T47D (cell line): ENCODE results near the gene HPDL.
"Not testable (repeated sequence)": the region's sequence is repeated elsewhere in the genome, so short reads cannot be mapped to it uniquely, and the experiment has no call there.

Source experiments
- DNase-seq, 2 experiments: peaks; one replicate each; pipeline versions ENCODE4 v3.0.0 to v3.0.0-alpha.2; 2011 to 2012; ENCODE audit warnings: low read depth in 1 of 2, low spot score in 1 of 2
- JUND ChIP-seq: IDR thresholded peaks from 2 replicates; pipeline ENCODE4 v1.6.1; 2012; ENCODE audit warnings: low read depth
- in situ Hi-C: cut with HindIII; loops from 2 replicates; pipeline ENCODE4 v1.10.0; 2016; ENCODE audit warnings: low sequenced_read_pairs, low pct_unique_long_range_greater_than_20kb

HPDL gene

GRCh38 chr1:45326627-45327623, at the start of gene HPDL:
Gene HPDL (plus strand): TSS chr1:45326895. CDS start chr1:45327149, 254 bp downstream.
- in situ Hi-C loops, result no loop called here
- no peak for TF ChIP-seq JUND
- no peak for DNase-seq

GRCh38 chr1:45282351-45282750, 44.3 kb upstream of the HPDL start:
- DNase-seq, result no peak
- in situ Hi-C loops, result no loop called here
- TF ChIP-seq JUND, result no peak

GRCh38 chr1:45284858-45285257, 41.8 kb upstream of the HPDL start:
- in situ Hi-C loops, DNase-seq: not testable (repeated sequence)

- in situ Hi-C loops, DNase-seq: not testable (repeated sequence)
Observed at GRCh38 chr1:45286521-45286920, 40.2 kb upstream of the HPDL start.

- in situ Hi-C loops, result not testable (repeated sequence)
Observed at GRCh38 chr1:45291002-45291401, 35.7 kb upstream of the HPDL start.

GRCh38 chr1:45291716-45292115, 35.0 kb upstream of the HPDL start:
- DNase-seq, result no peak
- in situ Hi-C loops, result no loop called here
- no peak for TF ChIP-seq JUND

More at GRCh38 chr1:45291002-45291401, 35.7 kb upstream of the HPDL start:
- not testable (repeated sequence) for DNase-seq

- DNase-seq, result peak in 1 of 2 experiments; percentile 23
- TF ChIP-seq JUND, result 0 out of 2 replicates have a peak, but pooled peaks have one; percentile 14
- in situ Hi-C loops, result no loop called here
Observed at GRCh38 chr1:45297666-45298356, 28.9 kb upstream of the HPDL start.

- DNase-seq, result no peak
- no peak for TF ChIP-seq JUND
- in situ Hi-C loops, result no loop called here
Observed at GRCh38 chr1:45299296-45299695, 27.4 kb upstream of the HPDL start.

- DNase-seq, result peak in 1 of 2 experiments; percentile 74
- no peak for TF ChIP-seq JUND
- in situ Hi-C loops, result no loop called here
Observed at GRCh38 chr1:45299981-45300668, 26.6 kb upstream of the HPDL start.

GRCh38 chr1:45300669-45300997, 26.1 kb upstream of the HPDL start:
- no peak for DNase-seq
- in situ Hi-C loops, result no loop called here
- TF ChIP-seq JUND, result no peak

GRCh38 chr1:45302505-45303150, 24.1 kb upstream of the HPDL start:
- no peak for DNase-seq
- TF ChIP-seq JUND, result no peak
- in situ Hi-C loops, result no loop called here
